Measurements from ENCODE around the gene EXOC5.

The EXOC5 gene

DNA sequence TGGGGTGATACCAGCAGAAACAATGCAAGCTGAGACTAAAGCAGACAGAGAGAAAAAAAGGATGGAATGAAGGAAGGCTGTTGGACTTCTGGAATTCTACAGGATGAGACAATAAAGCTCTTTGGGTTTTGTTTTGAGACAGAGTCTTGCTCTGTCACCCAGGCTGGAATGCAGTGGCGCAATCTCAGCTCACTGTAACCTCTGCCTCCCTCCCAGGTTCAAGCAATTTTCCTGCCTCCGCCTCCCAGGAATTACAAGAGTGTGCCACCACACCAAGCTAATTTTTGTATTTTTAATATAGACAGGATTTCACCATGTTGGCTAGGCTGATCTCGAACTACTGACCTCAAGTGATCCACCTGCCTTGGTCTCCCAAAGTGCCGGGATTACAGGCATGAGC is 115.4 kb downstream of the EXOC5 start:
- no peak for DNase-seq

All from fibroblast of skin of right quadriceps (primary cell).